Measurements from ENCODE around the gene PHC3. TPM values are rescaled to one million over a fixed set of nuclear protein-coding genes. Genes with fewer than 3 reads are reported as not detected.
A peak's percentile ranks its signal among the peaks of the same experiment; 100 is the strongest.

The PHC3 gene
- total and polyA plus RNA-seq, 2 of the 13 experiments (the other 11 are each of a cell fraction or from before 2014, with no cell fraction given): 24.1 to 49.0 TPM

- Histone ChIP-seq H3K79me2 (ENCODE audit: insufficient read depth, low read length) (peaks cover 35% of the 10 kb centered on the region), H3K9ac (ENCODE audit: insufficient read depth, low read depth, low read length) (peak overlapping the region; percentile 91), H3K36me3 (replicated peaks in 1 of 2; ENCODE audit: control insufficient read depth in 1 of 2, insufficient read depth in 2 of 2, low read length in 2 of 2) (peaks cover 0 to 24% of the 10 kb centered on the region in 2 experiments; a peak in 4 of 5 replicates), H4K20me1 (ENCODE audit: insufficient read depth, low read length) (no peaks in the 10 kb centered on the region), H3K4me1 (ENCODE audit: insufficient read depth, low read length) (peaks cover 27% of the 10 kb centered on the region), H2AFZ (ENCODE audit: low read length) (no peak overlapping the region), H3K27ac (ENCODE audit: extremely low read length, insufficient read depth, low read length) (peak overlapping the region; percentile 78), H3K4me2 (ENCODE audit: low read depth, low read length) (peak overlapping the region; percentile 92), H3K9me3 (ENCODE audit: low read length) (no peaks in the 10 kb centered on the region), H3K27me3 (ENCODE audit: control insufficient read depth in 1 of 2, insufficient read depth in 2 of 2, low read length in 2 of 2) (no peaks in the 10 kb centered on the region; a peak in 1 of 5 replicates), H3K4me3 (replicated peaks in 1 of 3; ENCODE audit: insufficient read depth in 1 of 3, low read depth in 2 of 3, low read length in 3 of 3) (peak overlapping the region; percentile 87 to 99 (median 98))
- in situ Hi-C loops (cut with HindIII; ENCODE audit: extremely low pct_ligation_motif_present, low pct_unique_long_range_greater_than_20kb): no loop called here
- WGBS (ENCODE audit: low lambda C conversion rate): 7% methylated on average over 16 of the region's 16 CpGs
- intact Hi-C loops (cut with micrococcal nuclease; ENCODE audit: unreplicated experiment): loop anchor here (2.0 kb wide), 2 partner anchors 43 to 177 kb away; partner anchors contain the start of genes PRKCI and SKIL
- ATAC-seq (peak; percentile 34), FAIRE-seq (no peak), DNase-seq (ENCODE audit: low spot score) (no peak)
- POLR2A ChIA-PET: interaction anchor here (0.5 to 0.9 kb wide), 5 partner anchors 16 to 177 kb away, joined by 3 to 4 read pairs (median 3); no protein-coding TSS in a partner anchor
- TSS peak; percentile 65 for BruUV-seq (replicated peaks)
- CTCF ChIA-PET (ENCODE audit: low intra/inter-chr PET ratio, low total read pairs): no interaction called here
- no peak for TF ChIP-seq ZBTB42 (CRISPR knock-in tag; IDR thresholded peaks at IDR 0.05)
- no peak for TF ChIP-seq KDM4B (CRISPR knock-in tag; IDR thresholded peaks at IDR 0.05)
- TF ChIP-seq POLR2A (IDR thresholded peaks at IDR 0.05; ENCODE audit: insufficient read depth in 1 of 2, low read depth in 2 of 2, low read length in 2 of 2): peak in 1 of 2 experiments; percentile 4; a peak in 1 of 4 replicates
- 0 out of 2 replicates have a peak, but pooled peaks have one; percentile 5 for TF ChIP-seq SIN3A (IDR thresholded peaks at IDR 0.05; ENCODE audit: borderline replicate concordance, low read depth, low read length)
- TF ChIP-seq HOXA9 (CRISPR knock-in tag; IDR thresholded peaks at IDR 0.05; ENCODE audit: borderline replicate concordance): no peak
- no peak for TF ChIP-seq ZSCAN30 (CRISPR knock-in tag; IDR thresholded peaks at IDR 0.05)
- TF ChIP-seq JUN (CRISPR knock-in tag; IDR thresholded peaks at IDR 0.05): no peak
- no peak for TF ChIP-seq TSC22D2 (CRISPR knock-in tag; IDR thresholded peaks at IDR 0.05; ENCODE audit: borderline replicate concordance)
- TF ChIP-seq SMAD1 (CRISPR knock-in tag; IDR thresholded peaks at IDR 0.05; ENCODE audit: borderline replicate concordance, low read depth): no peak
- 0 out of 2 replicates have a peak, but pooled peaks have one; percentile 3 for TF ChIP-seq MYPOP (CRISPR knock-in tag; IDR thresholded peaks at IDR 0.05)
- no peak for TF ChIP-seq ZC3H13 (CRISPR knock-in tag; IDR thresholded peaks at IDR 0.05)
- no peak for TF ChIP-seq STAT6 (CRISPR knock-in tag; IDR thresholded peaks at IDR 0.05; ENCODE audit: borderline replicate concordance)
- no peak for TF ChIP-seq ZNF160 (CRISPR knock-in tag; IDR thresholded peaks at IDR 0.05)
- no peak for TF ChIP-seq TFDP1 (CRISPR knock-in tag; IDR thresholded peaks at IDR 0.05; ENCODE audit: borderline replicate concordance)
- TF ChIP-seq ZNF18 (CRISPR knock-in tag; IDR thresholded peaks at IDR 0.05; ENCODE audit: insufficient replicate concordance): no peak
- no peak for TF ChIP-seq MIER3 (CRISPR knock-in tag; IDR thresholded peaks at IDR 0.05; ENCODE audit: borderline replicate concordance)
These were observed 1.2 kb downstream of the PHC3 start for GRCh38 chr3:170180079-170180907.
